SK-N-MC (cell line): ENCODE results near the gene CYB5R3.

Source experiments
- EZH2 ChIP-seq: fragments of 200-600 bp; sonication (generic); IDR thresholded peaks from one replicate; pipeline ENCODE4 v1.6.1; 2017; ENCODE audit warnings: antibody characterized with exemption
- FOXP2 ChIP-seq: optimal IDR thresholded peaks from 2 replicates; pipeline ENCODE3; 2011; ENCODE audit warnings: mild to moderate bottlenecking, moderate library complexity; ENCODE audit not compliant: insufficient read depth; ENCODE audit errors: extremely low read length, control extremely low read depth
- POLR2AphosphoS5 ChIP-seq: IDR thresholded peaks from 2 replicates; pipeline ENCODE4 v1.6.1; 2012; ENCODE audit warnings: mild to moderate bottlenecking, low read depth, low read length, borderline replicate concordance

DNA sequence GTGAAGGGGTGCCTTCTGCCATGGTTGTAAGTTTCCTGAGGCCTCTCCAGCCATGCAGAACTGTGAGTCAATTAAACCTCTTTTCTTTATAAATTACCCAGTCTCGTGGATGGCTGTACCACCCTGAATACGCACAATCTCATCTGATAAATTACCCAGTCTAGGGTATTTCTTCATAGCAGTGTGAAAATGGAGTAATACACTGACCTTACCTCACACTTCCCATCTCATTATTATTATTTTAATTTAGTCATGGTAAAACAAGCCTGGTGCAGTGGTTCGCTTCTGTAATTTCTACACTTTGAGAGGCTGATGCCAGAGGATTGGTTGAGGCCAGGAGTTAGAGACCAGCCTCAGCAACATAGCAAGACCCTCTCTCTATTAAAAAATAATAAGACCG, 30.5 kb upstream of the CYB5R3 start:
- TF ChIP-seq EZH2, result no peak
- TF ChIP-seq POLR2AphosphoS5, result no peak
- no peak for TF ChIP-seq FOXP2
